Uterus (tissue), 2 donors: ENCODE data around the gene SLC6A7.

ENCODE experiments used
- CTCF ChIP-seq, 4 experiments: fragments of 200-600 bp in 2 of 4; fragments of 450-650 bp in 2 of 4; sonication (generic) in 2 of 4; IDR thresholded peaks; one replicate each; pipeline ENCODE4 v1.5.1; 2016 to 2019; ENCODE audit warnings: antibody characterized with exemption in 4 of 4, mild to moderate bottlenecking in 2 of 4, moderate library complexity in 1 of 4
- POLR2A ChIP-seq, 2 donors: fragments of 450-650 bp; IDR thresholded peaks; one replicate each; pipeline ENCODE4 v1.6.1; 2016; ENCODE audit warnings: antibody characterized with exemption in 2 of 2, mild to moderate bottlenecking in 1 of 2, moderate library complexity in 1 of 2

- TF ChIP-seq CTCF (IDR thresholded peaks at IDR 0.05) (no peak), POLR2A (IDR thresholded peaks at IDR 0.05) (no peak)
These were observed 43.6 kb upstream of the SLC6A7 start for GRCh38 chr5:150146235-150146634.
